C4-2B (cell line): ENCODE data around the gene AOC1.

ENCODE experiments used
- ZFX ChIP-seq: fragments of 450-650 bp; IDR thresholded peaks from 2 replicates; pipeline ENCODE4 v1.6.1; 2017
- TF ChIP-seq, protein P1 (sequence below): fragments of 450-650 bp; conservative IDR thresholded peaks from 2 replicates; pipeline ENCODE4 v1.5.1; 2017; ENCODE audit warnings: mild to moderate bottlenecking

DNA sequence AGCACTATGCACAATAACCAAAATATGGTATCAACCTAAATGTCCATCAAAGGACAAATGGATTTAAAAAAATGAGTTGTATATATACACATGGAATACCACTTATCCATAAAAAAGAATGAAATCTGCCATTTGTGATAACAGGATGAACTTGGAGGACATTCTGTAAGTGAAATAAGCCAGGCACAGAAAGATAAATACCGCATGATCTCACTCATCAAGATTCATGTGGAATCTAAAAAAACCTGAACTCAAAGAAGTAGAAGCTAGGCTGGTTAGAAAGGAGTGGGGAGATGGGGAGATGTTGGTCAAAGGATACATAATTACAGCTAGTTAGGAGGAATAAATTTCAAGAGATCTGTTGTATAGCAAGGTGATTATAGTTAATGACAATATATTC lies 17.3 kb upstream of the AOC1 start:
- TF ChIP-seq, protein P1, sequence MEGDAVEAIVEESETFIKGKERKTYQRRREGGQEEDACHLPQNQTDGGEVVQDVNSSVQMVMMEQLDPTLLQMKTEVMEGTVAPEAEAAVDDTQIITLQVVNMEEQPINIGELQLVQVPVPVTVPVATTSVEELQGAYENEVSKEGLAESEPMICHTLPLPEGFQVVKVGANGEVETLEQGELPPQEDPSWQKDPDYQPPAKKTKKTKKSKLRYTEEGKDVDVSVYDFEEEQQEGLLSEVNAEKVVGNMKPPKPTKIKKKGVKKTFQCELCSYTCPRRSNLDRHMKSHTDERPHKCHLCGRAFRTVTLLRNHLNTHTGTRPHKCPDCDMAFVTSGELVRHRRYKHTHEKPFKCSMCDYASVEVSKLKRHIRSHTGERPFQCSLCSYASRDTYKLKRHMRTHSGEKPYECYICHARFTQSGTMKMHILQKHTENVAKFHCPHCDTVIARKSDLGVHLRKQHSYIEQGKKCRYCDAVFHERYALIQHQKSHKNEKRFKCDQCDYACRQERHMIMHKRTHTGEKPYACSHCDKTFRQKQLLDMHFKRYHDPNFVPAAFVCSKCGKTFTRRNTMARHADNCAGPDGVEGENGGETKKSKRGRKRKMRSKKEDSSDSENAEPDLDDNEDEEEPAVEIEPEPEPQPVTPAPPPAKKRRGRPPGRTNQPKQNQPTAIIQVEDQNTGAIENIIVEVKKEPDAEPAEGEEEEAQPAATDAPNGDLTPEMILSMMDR, result no peak
- TF ChIP-seq ZFX, result no peak
